DMS 273 (cell line): ENCODE data around the gene NT5DC3.
A peak's percentile ranks its signal among the peaks of the same experiment; 100 is the strongest.

ENCODE experiments used
- DNase-seq: peaks from one replicate; lab custom pipeline; 2025; ENCODE audit not compliant: unreplicated experiment; lab: John Stamatoyannopoulos, UW

Gene NT5DC3

DNA sequence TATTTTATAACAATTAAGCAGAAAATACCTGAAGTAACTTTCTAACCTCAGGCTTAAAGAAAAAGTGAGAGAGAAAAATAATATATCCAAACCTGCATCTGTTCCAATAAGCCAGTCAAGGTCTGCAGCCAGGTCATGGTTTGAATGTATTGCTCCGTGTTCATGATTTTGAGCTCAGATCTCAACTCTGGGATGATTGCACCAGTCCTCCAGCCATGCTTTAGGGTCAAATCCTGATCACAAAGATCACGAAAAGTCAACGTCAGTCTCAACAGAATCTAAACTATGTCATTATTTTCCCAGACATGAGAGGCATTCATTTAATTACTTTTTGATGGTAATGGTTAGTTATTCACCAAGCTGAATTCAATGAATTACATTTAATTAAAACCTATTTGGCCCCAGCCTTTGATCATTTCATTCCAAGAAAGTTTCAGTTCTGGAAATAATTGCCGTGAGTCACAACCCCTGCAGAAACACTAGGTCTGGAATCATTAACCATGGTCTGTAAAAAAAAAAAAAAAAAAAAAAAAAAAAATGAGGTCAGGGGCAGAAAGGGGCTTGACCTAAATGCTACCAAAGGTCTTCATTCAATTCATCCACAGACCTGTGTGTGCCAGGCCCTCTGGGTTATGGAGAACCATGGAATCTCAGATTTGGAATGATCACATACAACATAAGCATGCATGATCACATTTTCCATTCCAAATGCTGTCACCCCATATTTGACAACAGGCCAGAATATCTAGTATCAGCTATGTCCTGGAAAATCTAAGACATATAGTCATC is 55.6 kb downstream of the NT5DC3 start:
- DNase-seq, result no peak

DNA sequence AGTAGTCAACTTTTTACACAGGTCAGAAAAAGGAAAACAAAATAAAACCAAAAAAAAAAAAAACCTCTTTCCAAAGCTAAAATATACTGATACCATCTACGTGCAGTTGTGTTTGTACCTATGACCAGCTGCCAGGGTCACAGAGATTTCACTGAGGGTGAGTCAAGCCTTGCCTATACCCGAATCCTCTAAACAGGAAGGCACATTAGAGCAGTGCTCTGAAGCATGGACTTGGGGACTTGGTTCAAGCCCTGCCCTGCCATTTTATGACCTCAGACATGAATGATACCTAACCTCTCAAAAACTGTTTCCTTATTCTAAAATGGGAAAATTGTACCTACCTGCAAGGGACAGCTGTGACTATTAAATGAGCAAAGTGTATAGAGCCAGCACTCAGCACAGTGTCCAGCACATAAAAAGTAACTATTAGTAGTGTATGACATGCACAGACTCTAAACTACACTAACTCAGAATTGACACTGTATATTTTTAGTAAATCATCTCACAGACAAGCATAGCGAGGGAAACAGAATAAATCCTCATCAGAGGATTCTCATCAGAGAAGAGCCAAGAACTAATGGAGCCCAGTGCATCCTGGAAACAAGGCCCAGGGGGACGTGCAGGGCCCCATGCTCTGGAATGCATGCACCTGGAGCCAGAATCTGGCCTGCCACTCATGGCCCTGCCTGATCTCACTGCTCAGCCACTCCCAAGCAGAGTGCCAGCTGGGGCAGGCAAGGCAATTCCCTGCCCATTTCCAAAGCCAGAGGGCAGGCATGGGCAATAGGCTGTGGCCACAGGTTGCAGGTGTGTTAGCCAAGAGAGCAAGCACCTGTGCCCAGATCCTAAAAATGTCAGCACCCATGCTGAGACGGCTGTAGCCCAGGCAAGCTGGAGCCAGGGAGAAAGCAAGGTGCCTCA is 57.0 kb downstream of the NT5DC3 start:
- peak; percentile 20 for DNase-seq

GRCh38 chr12:103782399-103782798 is 58.6 kb downstream of the NT5DC3 start:
- DNase-seq, result no peak

DNA sequence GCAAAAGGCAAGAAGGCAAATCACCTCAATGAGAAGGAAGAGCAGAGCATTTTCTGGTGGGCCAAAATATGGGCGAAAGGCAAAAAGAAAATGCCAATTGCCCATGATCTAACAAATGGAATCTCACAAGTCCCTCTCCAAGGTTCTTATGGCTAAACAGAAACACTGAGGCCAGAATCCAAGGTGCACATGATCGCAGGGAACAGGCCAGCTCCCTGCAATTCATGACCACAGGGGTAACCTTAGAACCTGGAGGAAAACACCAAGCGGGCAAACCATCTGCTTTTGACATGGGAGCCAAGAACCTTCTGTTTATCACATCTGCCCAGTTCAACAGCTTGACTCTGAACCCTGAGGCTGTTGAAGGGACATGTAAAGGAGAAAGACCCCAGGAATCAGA is 60.0 kb downstream of the NT5DC3 start:
- DNase-seq, result peak; percentile 93

- DNase-seq, result no peak
Observed at GRCh38 chr12:103780093-103780440, 61.0 kb downstream of the NT5DC3 start.

DNA sequence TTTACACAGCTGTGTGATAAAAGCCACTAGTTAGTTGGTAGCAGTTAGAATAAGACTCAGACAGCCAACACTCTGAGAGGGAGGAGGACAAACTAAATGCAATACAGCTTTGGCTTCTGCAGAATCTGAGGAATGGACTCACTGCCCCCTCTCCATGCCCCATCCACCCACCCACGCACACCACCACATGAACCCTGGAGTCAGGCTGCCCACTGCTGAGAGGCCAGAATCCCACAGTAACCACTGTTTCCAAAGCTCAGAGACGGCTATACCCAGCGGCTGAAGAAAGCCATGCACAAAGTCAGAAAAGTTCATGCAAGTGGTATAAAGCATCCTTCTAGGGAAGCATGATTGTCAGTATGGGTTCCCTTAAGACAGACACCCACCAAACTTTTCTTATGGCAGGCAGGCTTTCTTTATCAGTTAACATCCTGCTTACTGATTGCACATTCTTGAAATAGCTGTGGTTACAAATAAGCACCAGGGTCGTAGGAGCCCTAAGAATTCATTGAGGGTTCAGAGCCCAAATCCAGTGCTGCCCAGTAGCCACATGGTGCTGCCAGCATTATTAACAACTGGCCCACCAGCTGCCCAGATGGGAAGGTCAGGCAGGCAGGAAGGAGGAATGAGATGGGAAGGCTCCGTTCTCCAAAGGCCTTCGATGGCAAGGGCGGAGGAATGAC is 61.5 kb downstream of the NT5DC3 start:
- no peak for DNase-seq

- no peak for DNase-seq
Observed at GRCh38 chr12:103778781-103779180, 62.3 kb downstream of the NT5DC3 start.

GRCh38 chr12:103774977-103775560 is 66.0 kb downstream of the NT5DC3 start:
- DNase-seq, result no peak

DNA sequence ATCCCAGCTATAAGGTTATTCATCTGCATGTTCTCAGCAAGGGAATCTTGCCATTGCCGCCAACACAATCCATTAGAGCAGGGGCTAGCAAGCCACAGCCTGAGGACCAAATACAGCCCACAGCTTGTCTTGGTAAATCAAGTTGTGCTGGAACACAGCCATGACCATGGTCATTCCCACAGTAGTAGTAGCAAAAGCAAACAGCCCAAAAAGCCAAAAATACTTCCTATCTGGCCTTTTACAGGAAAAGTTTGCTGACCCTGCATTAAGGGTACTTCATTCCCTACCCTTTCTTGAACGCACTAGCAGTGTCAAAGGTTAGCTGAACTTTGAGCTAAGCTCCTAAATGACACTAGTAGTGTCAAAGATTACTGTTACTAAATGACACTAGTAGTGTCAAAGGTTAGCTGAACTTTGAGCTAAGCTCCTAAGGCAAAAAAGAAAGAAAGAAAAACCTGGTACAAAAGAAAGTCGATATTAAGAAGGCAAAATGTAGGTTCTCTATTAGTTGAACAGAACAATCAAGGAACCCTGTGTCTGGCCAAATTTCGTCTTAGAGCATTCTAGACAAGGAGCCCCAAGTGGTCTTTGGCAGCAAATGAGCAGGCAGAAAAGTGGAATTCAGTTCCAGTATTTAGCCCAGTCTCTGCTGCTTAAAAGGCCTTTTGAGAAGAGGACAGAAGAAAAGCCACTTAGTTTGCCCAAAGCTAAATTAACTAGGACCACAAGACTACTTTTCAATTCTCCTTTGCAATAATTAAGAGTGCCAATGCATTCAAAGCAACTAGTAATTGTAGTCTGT is 67.7 kb downstream of the NT5DC3 start:
- DNase-seq, result no peak

DNA sequence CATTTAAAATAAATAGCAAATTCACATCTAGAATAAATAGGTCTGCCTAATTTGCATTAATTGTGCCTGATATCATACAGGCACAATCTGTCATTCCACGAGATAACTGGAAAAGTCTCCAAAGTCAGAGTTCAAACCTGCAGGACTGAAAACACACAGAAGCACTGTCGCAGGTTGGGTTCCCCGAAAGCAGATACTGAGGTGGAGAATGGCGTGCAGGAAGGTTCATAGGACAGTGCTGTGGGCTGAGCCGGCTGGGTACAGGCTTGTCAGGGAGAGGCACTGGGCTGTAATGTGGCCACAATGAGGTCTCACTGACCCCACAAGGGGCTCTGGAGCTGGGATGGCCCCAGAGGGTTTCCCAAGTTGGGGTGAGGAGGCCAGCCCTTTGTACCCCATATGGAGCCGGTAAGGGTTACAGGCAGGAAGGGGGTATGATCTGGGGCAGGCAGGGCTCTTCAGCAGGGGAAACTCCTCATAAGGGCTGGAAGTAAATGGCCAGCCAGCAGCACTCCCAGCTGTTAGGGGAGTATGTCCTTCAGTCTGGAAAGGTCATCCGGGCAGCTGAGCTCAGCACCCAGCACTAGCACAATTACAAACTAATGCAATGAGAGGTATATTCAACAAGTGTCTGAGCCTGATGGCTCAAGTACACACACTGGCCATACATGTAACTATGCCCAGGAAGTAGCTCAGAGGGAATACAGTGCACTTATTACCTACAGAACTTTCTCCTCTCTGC is 68.5 kb downstream of the NT5DC3 start:
- DNase-seq, result no peak

DNA sequence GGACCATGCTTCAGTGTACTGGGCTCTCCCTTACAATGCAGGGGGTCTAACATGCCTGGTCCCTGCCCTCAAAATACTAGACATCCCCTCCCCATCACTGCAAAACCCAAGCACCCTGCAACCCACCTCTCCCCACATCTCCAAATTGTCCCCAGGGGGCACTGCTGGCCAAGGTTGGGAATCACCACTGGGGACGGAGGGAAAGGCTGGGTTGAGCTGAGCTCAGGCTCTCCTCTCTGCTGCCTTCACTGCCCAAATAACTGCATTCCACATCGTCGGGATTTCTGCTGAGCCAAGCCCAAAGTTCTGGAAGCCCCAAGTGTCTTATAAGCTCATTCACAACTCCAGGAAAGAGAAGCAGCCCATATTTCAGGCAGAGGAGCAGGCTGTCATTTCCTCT is 69.6 kb downstream of the NT5DC3 start:
- DNase-seq, result peak; percentile 49

DNA sequence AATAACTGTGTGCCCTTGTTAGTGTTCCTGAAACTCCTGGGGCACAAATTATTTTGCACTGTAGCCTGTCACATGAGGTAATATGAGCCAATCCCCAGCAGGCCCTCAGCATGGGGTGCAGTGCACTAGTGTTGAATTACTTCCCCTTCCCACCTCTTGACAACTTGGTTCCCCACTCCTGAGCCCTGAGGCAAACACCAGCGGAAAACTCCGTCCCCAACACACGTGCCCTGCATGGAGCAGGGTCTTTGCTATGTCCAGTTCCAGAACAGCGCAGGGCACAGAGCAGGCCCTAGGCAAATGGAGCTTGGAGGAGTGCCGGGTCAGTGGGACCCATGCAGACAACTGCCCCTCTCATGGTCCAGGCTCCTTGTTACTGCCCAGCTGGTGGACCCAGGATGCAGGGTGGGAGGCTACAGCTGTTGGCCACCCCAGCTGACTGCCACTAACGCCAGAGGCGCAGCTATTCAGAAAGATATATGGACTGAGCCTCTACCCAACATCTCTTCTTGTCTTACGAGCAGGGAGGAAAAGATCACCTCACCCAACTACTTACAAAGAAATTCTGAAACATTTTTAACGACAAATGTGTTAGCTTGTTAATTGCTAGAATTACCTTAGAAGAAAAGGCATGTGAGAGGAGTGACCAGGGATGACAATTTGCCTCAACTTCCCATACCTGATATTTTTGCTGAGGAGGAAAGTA is 71.6 kb downstream of the NT5DC3 start:
- DNase-seq, result peak; percentile 19

- peak; percentile 31 for DNase-seq
Observed at GRCh38 chr12:103768467-103769123, 72.4 kb downstream of the NT5DC3 start.

- no peak for DNase-seq
Observed at GRCh38 chr12:103766028-103766427, 75.0 kb downstream of the NT5DC3 start.

DNA sequence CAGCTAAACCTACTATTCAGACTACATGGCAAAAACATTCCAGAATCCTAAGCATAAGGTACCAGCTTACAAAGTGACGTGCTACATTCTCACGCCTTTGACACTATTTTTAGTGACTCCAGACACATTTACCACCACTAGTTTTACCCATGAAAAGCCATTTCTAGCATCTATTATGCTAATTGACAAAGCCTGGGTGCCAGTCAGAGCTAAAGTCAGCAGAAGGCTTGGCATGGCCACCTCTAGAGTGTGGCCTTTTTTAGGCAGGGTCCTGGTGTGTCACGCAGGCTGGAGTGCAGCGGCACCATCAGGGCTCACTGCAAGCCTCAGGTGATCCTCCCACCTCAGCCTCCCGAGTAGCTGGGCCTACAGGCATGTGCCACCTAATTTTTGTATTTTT is 75.7 kb downstream of the NT5DC3 start:
- DNase-seq, result no peak

GRCh38 chr12:103762473-103762872 is 78.6 kb downstream of the NT5DC3 start:
- DNase-seq, result no peak

DNA sequence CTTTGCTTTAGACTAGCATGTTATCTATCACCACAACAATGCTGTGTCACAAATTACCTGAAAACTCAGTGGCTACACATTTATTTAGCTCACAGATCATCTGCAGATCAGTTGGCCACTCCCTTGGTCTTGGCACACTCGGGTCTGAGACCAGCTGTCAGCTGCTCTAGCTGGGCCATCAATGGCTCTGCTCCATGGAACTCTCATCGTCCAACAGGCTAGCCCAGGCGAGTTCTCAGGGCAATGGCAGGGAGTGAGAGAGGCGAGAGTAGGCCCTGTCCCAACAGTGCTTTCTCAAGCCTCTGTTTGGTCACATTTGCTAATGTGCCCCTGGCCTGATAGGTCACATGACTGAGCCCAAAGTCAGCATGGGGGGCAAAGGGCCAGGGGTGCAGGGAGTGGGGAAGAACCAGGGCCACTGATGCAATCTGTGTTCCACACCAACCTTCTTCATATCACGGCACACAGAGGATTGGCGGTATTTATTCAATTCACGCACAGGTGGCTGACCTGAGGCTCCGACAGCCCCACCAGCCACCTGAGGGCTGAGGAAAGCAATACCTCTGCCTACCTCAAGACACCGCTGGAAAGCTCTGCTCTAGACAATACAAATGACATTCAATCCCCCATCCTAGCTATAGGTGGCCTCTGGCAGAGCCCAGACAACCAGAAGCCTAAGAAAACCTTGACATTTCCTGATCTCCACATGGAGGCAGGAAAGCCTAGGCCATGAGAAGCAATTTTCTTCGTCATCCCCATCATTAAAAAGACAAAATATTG is 82.5 kb downstream of the NT5DC3 start:
- DNase-seq, result peak; percentile 38

GRCh38 chr12:103757248-103757647 is 83.8 kb downstream of the NT5DC3 start:
- no peak for DNase-seq
